ENCODE data around the gene ITGB4. TPM values are rescaled to one million over a fixed set of nuclear protein-coding genes. Genes with fewer than 3 reads are reported as not detected.

The ITGB4 gene
- polyA plus RNA-seq: under 1 TPM in 1 of 3 donors, not detected in 2; 0.24 TPM

GRCh38 chr17:75720656-75721462 is at the start of gene ITGB4:
ITGB4 (plus strand) TSS chr17:75721459; CDS start chr17:75724704, 3,245 bp downstream.
- H3K27ac Mint-ChIP-seq: no peak within 1 kb of the TSS
- H3K36me3 Mint-ChIP-seq: no peaks in the 10 kb centered on the region
- no peaks in the 10 kb centered on the region for H3K9me3 Mint-ChIP-seq
- peak; percentile 53 to 59 (median 55) for DNase-seq
- H3K4me1 Mint-ChIP-seq: peaks cover 0 to 8% of the 10 kb centered on the region in 2 donors
- H3K27me3 Mint-ChIP-seq (ENCODE audit: low read depth in 3 of 3): peaks cover 2 to 3% (median 2%) of the 10 kb centered on the region in 3 donors
- H3K4me3 Mint-ChIP-seq: peak within 1 kb of the TSS; percentile 79 to 90 (median 86)

DNA sequence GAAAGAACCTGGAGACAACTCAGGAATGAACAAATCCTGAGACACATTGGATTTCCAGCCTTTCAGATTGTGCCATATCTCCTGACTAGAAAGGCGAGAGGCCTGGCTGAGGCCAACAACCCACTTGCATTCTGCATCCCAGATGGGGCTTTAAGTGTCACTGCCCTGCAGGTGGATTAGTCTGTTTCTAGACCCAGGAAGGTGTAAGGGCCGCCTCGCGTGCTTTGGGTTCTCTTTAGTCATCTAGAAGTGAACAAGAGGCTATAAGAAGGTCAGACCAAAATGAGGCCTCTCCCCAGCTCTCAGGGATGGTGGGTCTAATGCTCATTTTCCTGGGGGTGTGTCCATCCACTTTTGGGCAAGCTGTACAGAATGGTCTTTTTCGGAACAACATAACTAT is 49.2 kb upstream of the ITGB4 start:
- Mint-ChIP-seq H3K4me1 (peaks cover 11 to 30% of the 10 kb centered on the region in 2 donors), H3K9me3 (no peaks in the 10 kb centered on the region), H3K27ac (no peak overlapping the region), H3K4me3 (no peak overlapping the region), H3K27me3 (ENCODE audit: low read depth in 3 of 3) (peaks cover 0 to 2% (median 0%) of the 10 kb centered on the region in 3 donors), H3K36me3 (peaks cover 8 to 25% (median 20%) of the 10 kb centered on the region in 3 donors)
- DNase-seq: no peak

- H3K36me3 Mint-ChIP-seq: peaks cover 8 to 22% (median 20%) of the 10 kb centered on the region in 3 donors
- DNase-seq: no peak
- peaks cover 11 to 30% of the 10 kb centered on the region in 2 donors for H3K4me1 Mint-ChIP-seq
- H3K27me3 Mint-ChIP-seq (ENCODE audit: low read depth in 3 of 3): no peaks in the 10 kb centered on the region
- no peaks in the 10 kb centered on the region for H3K9me3 Mint-ChIP-seq
- H3K4me3 Mint-ChIP-seq: no peak overlapping the region
- H3K27ac Mint-ChIP-seq: peak overlapping the region in 1 of 6 donors; percentile 37
Observed at GRCh38 chr17:75673487-75673886, 47.8 kb upstream of the ITGB4 start.

GRCh38 chr17:75676461-75676860 is 44.8 kb upstream of the ITGB4 start:
- H3K4me1 Mint-ChIP-seq: peaks cover 5 to 22% of the 10 kb centered on the region in 2 donors
- H3K27me3 Mint-ChIP-seq (ENCODE audit: low read depth in 3 of 3): peaks cover 0 to 2% (median 0%) of the 10 kb centered on the region in 3 donors
- H3K9me3 Mint-ChIP-seq: no peaks in the 10 kb centered on the region
- no peak for DNase-seq
- no peak overlapping the region for H3K27ac Mint-ChIP-seq
- peaks cover 3 to 19% (median 13%) of the 10 kb centered on the region in 3 donors for H3K36me3 Mint-ChIP-seq
- H3K4me3 Mint-ChIP-seq: no peak overlapping the region

DNA sequence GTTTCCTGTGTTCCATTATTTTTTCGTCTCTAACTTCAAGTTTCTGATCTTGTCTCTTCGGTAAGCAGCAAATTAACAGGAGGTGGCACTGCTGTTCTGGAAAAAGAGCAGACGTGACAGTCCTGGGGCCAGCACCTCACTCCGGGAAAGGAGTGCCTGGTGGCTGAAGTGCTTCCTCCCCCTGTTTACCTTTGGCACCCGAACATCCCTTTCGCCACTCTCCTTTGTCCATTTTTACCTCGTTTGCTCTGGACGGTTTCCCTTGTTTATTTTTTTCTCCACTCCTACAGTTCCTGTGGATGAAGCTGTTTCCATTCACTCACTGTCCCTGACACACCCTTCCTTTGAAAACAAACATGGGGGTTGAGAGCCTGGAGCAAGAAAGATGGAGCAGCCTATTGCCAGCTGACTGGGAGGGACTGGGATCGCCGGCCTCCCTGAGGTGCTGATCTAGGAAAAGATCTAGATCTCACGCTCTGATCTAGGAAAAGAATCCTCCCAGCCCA is 41.5 kb upstream of the ITGB4 start:
- no peak overlapping the region for H3K4me3 Mint-ChIP-seq
- DNase-seq: no peak
- H3K4me1 Mint-ChIP-seq: peaks cover 2 to 28% of the 10 kb centered on the region in 2 donors
- H3K27ac Mint-ChIP-seq: no peak overlapping the region
- H3K9me3 Mint-ChIP-seq: no peaks in the 10 kb centered on the region
- H3K27me3 Mint-ChIP-seq (ENCODE audit: low read depth in 3 of 3): peaks cover 0 to 2% (median 0%) of the 10 kb centered on the region in 3 donors
- peaks cover 3 to 8% (median 4%) of the 10 kb centered on the region in 3 donors for H3K36me3 Mint-ChIP-seq

DNA sequence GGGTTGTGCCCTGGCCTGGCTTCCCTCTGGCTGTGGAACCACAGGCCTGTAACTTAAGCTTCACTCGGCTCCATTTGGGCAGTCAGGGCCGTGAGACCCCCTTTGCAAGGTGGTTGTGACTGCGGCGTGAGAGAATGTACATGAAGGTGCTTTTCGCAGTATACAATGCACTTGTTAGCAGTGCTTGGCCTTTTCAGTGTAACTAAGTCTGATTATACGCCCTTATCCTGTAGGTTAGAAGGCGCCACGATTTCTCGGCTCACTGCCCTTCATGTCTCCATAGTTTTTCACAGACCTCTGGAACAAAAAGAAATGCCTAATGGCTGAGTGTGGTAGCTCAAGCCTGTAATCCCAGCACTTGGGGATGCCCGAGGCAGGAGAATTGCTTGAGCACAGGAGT is 40.8 kb upstream of the ITGB4 start:
- peaks cover 0 to 3% (median 2%) of the 10 kb centered on the region in 3 donors for H3K27me3 Mint-ChIP-seq (ENCODE audit: low read depth in 3 of 3)
- no peak overlapping the region for H3K27ac Mint-ChIP-seq
- DNase-seq: no peak
- peaks cover 3 to 34% of the 10 kb centered on the region in 2 donors for H3K4me1 Mint-ChIP-seq
- H3K36me3 Mint-ChIP-seq: peaks cover 3 to 11% (median 4%) of the 10 kb centered on the region in 3 donors
- H3K9me3 Mint-ChIP-seq: no peaks in the 10 kb centered on the region
- no peak overlapping the region for H3K4me3 Mint-ChIP-seq

- no peak for DNase-seq
- H3K4me1 Mint-ChIP-seq: peaks cover 9 to 43% of the 10 kb centered on the region in 2 donors
- no peak overlapping the region for H3K4me3 Mint-ChIP-seq
- no peak overlapping the region for H3K27ac Mint-ChIP-seq
- H3K9me3 Mint-ChIP-seq: no peaks in the 10 kb centered on the region
- peaks cover 0 to 14% (median 7%) of the 10 kb centered on the region in 3 donors for H3K36me3 Mint-ChIP-seq
- peaks cover 0 to 3% (median 2%) of the 10 kb centered on the region in 3 donors for H3K27me3 Mint-ChIP-seq (ENCODE audit: low read depth in 3 of 3)
Observed at GRCh38 chr17:75681289-75681688, 40.0 kb upstream of the ITGB4 start.

- Mint-ChIP-seq H3K27me3 (ENCODE audit: low read depth in 3 of 3) (peaks cover 0 to 3% (median 2%) of the 10 kb centered on the region in 3 donors), H3K4me3 (no peak overlapping the region), H3K9me3 (no peaks in the 10 kb centered on the region), H3K27ac (peak overlapping the region in 1 of 6 donors; percentile 3), H3K4me1 (peaks cover 22 to 61% of the 10 kb centered on the region in 2 donors), H3K36me3 (peaks cover 0 to 11% (median 7%) of the 10 kb centered on the region in 3 donors)
- DNase-seq: no peak
Observed at GRCh38 chr17:75683583-75683982, 37.7 kb upstream of the ITGB4 start.

- peaks cover 0 to 11% (median 7%) of the 10 kb centered on the region in 3 donors for H3K36me3 Mint-ChIP-seq
- no peak overlapping the region for H3K4me3 Mint-ChIP-seq
- peak overlapping the region in 2 of 6 donors; percentile 23 to 39 for H3K27ac Mint-ChIP-seq
- peaks cover 2 to 3% (median 2%) of the 10 kb centered on the region in 3 donors for H3K27me3 Mint-ChIP-seq (ENCODE audit: low read depth in 3 of 3)
- H3K9me3 Mint-ChIP-seq: no peaks in the 10 kb centered on the region
- DNase-seq: no peak
- peaks cover 28 to 68% of the 10 kb centered on the region in 2 donors for H3K4me1 Mint-ChIP-seq
Observed at GRCh38 chr17:75684249-75684648, 37.0 kb upstream of the ITGB4 start.

DNA sequence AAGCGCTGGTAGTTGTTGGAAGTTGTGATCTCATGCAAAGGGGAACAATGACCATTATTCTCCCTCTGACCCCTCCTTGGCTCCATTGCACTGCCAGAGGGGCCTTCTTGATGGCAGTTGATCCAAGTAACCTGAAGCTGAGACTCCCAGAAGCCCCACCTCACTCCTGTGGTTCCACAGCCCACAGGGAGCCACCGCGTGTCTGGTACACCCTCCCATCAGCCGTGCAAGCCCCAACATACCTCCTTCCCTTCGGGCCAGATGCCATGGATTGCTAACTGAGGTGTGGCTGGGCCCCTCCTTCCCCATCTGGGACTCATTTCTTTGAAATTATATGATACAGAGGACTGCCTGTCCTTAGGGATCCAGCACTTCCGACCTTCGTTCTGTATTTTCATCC is 36.3 kb upstream of the ITGB4 start:
- no peak for DNase-seq
- Mint-ChIP-seq H3K27me3 (ENCODE audit: low read depth in 3 of 3) (peaks cover 2 to 3% (median 2%) of the 10 kb centered on the region in 3 donors), H3K4me3 (no peak overlapping the region), H3K36me3 (peaks cover 0 to 7% (median 4%) of the 10 kb centered on the region in 3 donors), H3K4me1 (peaks cover 35 to 75% of the 10 kb centered on the region in 2 donors), H3K27ac (no peak overlapping the region), H3K9me3 (no peaks in the 10 kb centered on the region)

DNA sequence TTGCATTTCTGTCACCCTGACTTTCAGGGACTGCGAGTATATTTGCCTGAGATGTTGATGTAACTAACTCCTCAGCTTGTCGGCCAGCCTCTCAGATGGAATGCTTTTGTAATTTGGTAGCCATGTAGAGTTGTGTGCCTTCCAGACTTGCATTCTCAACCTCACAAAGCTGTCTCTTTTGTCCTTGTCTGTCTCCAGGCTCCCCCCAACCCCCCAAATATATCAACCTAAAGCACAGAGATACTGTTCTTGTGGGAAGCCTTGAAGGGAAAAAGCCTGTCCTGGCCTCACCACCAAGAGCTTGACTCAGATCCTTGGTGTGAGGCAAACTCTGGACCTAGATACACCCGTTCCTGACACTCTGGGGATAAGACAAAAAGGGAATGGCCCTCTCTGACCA is 35.8 kb upstream of the ITGB4 start:
- Mint-ChIP-seq H3K9me3 (no peaks in the 10 kb centered on the region), H3K27me3 (ENCODE audit: low read depth in 3 of 3) (peaks cover 0 to 3% (median 2%) of the 10 kb centered on the region in 3 donors), H3K27ac (peak overlapping the region in 2 of 6 donors; percentile 39 to 45), H3K36me3 (peaks cover 0 to 6% (median 3%) of the 10 kb centered on the region in 3 donors), H3K4me1 (peaks cover 40 to 81% of the 10 kb centered on the region in 2 donors), H3K4me3 (no peak overlapping the region)
- no peak for DNase-seq

- DNase-seq: peak; percentile 7 to 25 (median 8)
- H3K27me3 Mint-ChIP-seq (ENCODE audit: low read depth in 3 of 3): peaks cover 0 to 3% (median 2%) of the 10 kb centered on the region in 3 donors
Observed at GRCh38 chr17:75688209-75688825, 32.9 kb upstream of the ITGB4 start.

DNA sequence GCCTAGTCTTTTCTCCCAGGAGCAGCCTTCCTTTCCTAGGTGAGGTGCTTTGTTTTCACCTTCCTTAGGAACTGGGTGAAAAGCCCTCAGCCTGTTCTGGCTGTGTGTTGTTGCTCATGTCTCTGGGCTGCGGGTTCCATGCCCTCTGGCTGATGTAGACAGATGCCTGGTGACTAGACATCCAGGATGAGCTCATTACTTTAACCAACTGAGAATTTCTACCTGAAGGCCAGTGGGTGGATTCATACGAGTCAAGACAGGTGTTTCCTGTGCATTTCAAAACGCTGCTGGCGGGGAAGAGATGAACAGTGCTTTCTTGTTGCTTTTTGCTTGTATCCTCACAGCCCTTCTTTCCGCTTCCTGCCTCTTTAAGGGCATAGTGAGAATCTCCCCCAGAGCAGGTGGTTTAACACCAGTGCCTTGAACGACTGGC is 31.8 kb upstream of the ITGB4 start:
- peaks cover 58 to 83% of the 10 kb centered on the region in 2 donors for H3K4me1 Mint-ChIP-seq
- peak overlapping the region; percentile 39 to 86 (median 73) for H3K4me3 Mint-ChIP-seq

More at GRCh38 chr17:75688209-75688825, 32.9 kb upstream of the ITGB4 start:
- H3K9me3 Mint-ChIP-seq: no peaks in the 10 kb centered on the region
- peaks cover 57 to 94% of the 10 kb centered on the region in 2 donors for H3K4me1 Mint-ChIP-seq
- peaks cover 0 to 6% (median 3%) of the 10 kb centered on the region in 3 donors for H3K36me3 Mint-ChIP-seq
- H3K27ac Mint-ChIP-seq: peak overlapping the region; percentile 36 to 88 (median 82)
- H3K4me3 Mint-ChIP-seq: peak overlapping the region in 3 of 5 donors; percentile 15 to 57 (median 39)

More for the DNA sequence above, 31.8 kb upstream of the ITGB4 start:
- Mint-ChIP-seq H3K27ac (peak overlapping the region; percentile 43 to 89 (median 82)), H3K36me3 (peaks cover 0 to 6% (median 3%) of the 10 kb centered on the region in 3 donors), H3K9me3 (no peaks in the 10 kb centered on the region), H3K27me3 (ENCODE audit: low read depth in 3 of 3) (peaks cover under 1 to 3% (median 2%) of the 10 kb centered on the region in 3 donors)
- DNase-seq: peak; percentile 18 to 26 (median 25)

Data from immature natural killer cell (primary cell).